Nephron progenitor cell (in vitro differentiated cells): ENCODE measurements around the gene PEX5L.

Experiments used
- DNase-seq: peaks from one replicate; pipeline ENCODE4 v3.0.0; 2021
- H3K27ac Mint-ChIP-seq: 2 replicates; pipeline ENCODE4 v1.8.0; 2021; ENCODE audit warnings: mild to moderate bottlenecking, moderate library complexity, mixed read lengths
- H3K27me3 Mint-ChIP-seq: 2 replicates; pipeline ENCODE4 v1.8.0; 2021; ENCODE audit warnings: mild to moderate bottlenecking, low read depth, mixed read lengths; ENCODE audit not compliant: poor library complexity
- H3K36me3 Mint-ChIP-seq: 2 replicates; pipeline ENCODE4 v1.8.0; 2021; ENCODE audit warnings: low read depth, mixed read lengths
- H3K4me1 Mint-ChIP-seq: 2 replicates; pipeline ENCODE4 v1.8.0; 2021; ENCODE audit warnings: mixed read lengths
- H3K4me3 Mint-ChIP-seq: 2 replicates; pipeline ENCODE4 v1.8.0; 2021; ENCODE audit warnings: mild to moderate bottlenecking, moderate library complexity, mixed read lengths
- H3K9me3 Mint-ChIP-seq: 2 replicates; pipeline ENCODE4 v1.8.0; 2021; ENCODE audit warnings: mild to moderate bottlenecking, moderate library complexity, mixed read lengths
- TF ChIP-seq, protein P1 (sequence below): fragments of 200-600 bp; sonication (generic); IDR thresholded peaks from 2 replicates; pipeline ENCODE4 v1.5.0; 2021; ENCODE audit warnings: antibody characterized with exemption

Gene PEX5L

DNA sequence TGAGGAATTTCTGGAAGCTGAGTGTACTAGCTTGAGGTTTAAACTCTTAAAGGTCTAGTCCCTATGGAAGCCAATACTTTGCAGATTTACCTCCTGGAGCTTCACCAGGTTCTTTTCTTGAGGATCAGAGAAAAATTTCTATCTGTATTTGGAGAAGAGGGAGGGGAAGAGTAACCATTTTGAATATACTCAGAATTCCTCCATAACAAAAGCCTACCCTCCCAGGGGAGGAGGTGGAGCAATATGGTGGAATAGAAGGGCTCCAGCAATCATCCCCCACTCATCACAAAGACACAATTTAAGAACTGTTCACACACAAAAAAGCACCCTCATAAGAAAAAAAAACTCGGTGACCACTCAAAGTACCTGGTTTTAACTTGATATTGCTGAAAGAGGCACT is 36.0 kb upstream of the PEX5L start:
- TF ChIP-seq, protein P1, sequence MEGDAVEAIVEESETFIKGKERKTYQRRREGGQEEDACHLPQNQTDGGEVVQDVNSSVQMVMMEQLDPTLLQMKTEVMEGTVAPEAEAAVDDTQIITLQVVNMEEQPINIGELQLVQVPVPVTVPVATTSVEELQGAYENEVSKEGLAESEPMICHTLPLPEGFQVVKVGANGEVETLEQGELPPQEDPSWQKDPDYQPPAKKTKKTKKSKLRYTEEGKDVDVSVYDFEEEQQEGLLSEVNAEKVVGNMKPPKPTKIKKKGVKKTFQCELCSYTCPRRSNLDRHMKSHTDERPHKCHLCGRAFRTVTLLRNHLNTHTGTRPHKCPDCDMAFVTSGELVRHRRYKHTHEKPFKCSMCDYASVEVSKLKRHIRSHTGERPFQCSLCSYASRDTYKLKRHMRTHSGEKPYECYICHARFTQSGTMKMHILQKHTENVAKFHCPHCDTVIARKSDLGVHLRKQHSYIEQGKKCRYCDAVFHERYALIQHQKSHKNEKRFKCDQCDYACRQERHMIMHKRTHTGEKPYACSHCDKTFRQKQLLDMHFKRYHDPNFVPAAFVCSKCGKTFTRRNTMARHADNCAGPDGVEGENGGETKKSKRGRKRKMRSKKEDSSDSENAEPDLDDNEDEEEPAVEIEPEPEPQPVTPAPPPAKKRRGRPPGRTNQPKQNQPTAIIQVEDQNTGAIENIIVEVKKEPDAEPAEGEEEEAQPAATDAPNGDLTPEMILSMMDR = no peak
- no peak overlapping the region for H3K27ac Mint-ChIP-seq
- H3K4me1 Mint-ChIP-seq = no peaks in the 10 kb centered on the region
- no peaks in the 10 kb centered on the region for H3K9me3 Mint-ChIP-seq
- H3K4me3 Mint-ChIP-seq = no peak overlapping the region
- no peak for DNase-seq
- no peaks in the 10 kb centered on the region for H3K27me3 Mint-ChIP-seq
- no peaks in the 10 kb centered on the region for H3K36me3 Mint-ChIP-seq

GRCh38 chr3:180070925-180071324 is 34.2 kb upstream of the PEX5L start:
- Mint-ChIP-seq H3K36me3 (no peaks in the 10 kb centered on the region), H3K27ac (no peak overlapping the region), H3K9me3 (no peaks in the 10 kb centered on the region), H3K27me3 (no peaks in the 10 kb centered on the region), H3K4me3 (no peak overlapping the region), H3K4me1 (no peaks in the 10 kb centered on the region)
- TF ChIP-seq, protein P1 = no peak
- no peak for DNase-seq

GRCh38 chr3:180068023-180068422 is 31.3 kb upstream of the PEX5L start:
- H3K9me3 Mint-ChIP-seq = no peaks in the 10 kb centered on the region
- no peak for DNase-seq
- no peaks in the 10 kb centered on the region for H3K4me1 Mint-ChIP-seq
- H3K4me3 Mint-ChIP-seq = no peak overlapping the region
- H3K27me3 Mint-ChIP-seq = no peaks in the 10 kb centered on the region
- TF ChIP-seq, protein P1 = no peak
- H3K27ac Mint-ChIP-seq = no peak overlapping the region
- H3K36me3 Mint-ChIP-seq = no peaks in the 10 kb centered on the region

DNA sequence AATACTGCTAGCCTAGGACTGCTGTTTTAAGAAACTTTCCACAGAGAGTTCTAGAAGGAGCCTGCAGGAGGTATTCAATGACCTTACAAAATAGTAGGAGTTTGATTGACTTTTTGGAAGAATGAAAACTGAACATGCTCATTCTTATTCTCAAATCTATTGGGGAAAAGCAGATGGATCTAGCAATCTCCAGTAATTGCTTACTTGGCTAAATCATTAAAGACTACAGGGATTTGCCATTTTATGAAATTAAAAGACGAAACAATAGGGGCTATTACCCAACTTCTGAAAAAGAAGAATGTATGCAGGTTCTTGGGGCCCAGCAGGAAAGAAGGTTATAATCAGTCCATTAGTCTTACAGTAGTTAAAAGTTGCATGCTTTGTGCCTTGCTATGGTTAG is 29.9 kb upstream of the PEX5L start:
- Mint-ChIP-seq H3K27ac (no peak overlapping the region), H3K4me3 (no peak overlapping the region), H3K36me3 (no peaks in the 10 kb centered on the region), H3K4me1 (no peaks in the 10 kb centered on the region), H3K27me3 (no peaks in the 10 kb centered on the region), H3K9me3 (no peaks in the 10 kb centered on the region)
- no peak for DNase-seq
- TF ChIP-seq, protein P1 = no peak

DNA sequence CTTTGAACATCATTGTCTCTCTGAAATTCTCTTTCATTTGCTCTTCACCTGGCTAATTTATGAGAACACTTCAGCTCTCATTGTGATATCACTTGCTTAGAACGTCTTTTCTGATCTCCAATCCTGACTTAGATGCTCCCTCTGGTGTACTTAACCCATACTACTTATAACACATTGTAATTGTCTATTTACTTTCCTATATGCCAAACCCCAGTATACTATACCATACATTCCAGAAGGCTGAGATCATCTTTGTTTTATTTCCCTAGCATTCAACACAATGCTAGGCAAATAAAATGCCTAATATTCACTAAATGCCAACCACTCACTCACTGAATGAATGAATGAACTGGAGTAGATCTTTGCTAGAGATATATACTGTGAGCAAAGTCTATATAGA is 27.0 kb upstream of the PEX5L start:
- H3K27ac Mint-ChIP-seq = no peak overlapping the region
- H3K27me3 Mint-ChIP-seq = no peaks in the 10 kb centered on the region
- no peaks in the 10 kb centered on the region for H3K9me3 Mint-ChIP-seq
- TF ChIP-seq, protein P1 = no peak
- no peak for DNase-seq
- no peaks in the 10 kb centered on the region for H3K4me1 Mint-ChIP-seq
- no peak overlapping the region for H3K4me3 Mint-ChIP-seq
- H3K36me3 Mint-ChIP-seq = no peaks in the 10 kb centered on the region

GRCh38 chr3:180062771-180063170 is 26.0 kb upstream of the PEX5L start:
- DNase-seq = no peak
- H3K27ac Mint-ChIP-seq = no peak overlapping the region
- no peaks in the 10 kb centered on the region for H3K36me3 Mint-ChIP-seq
- no peaks in the 10 kb centered on the region for H3K27me3 Mint-ChIP-seq
- TF ChIP-seq, protein P1 = no peak
- no peak overlapping the region for H3K4me3 Mint-ChIP-seq
- H3K4me1 Mint-ChIP-seq = no peaks in the 10 kb centered on the region
- H3K9me3 Mint-ChIP-seq = no peaks in the 10 kb centered on the region
